A673 (cell line): ENCODE measurements around the gene POMT2. TPM values are rescaled to one million over a fixed set of nuclear protein-coding genes. Genes with fewer than 3 reads are reported as not detected.

Experiments
- BruUV-seq: library from RNA; stranded (reverse); fragments of 400-500 nt; replicated peaks from 2 replicates; lab custom pipeline; 2021; lab: Mats Ljungman, UMichigan
- CTCF ChIA-PET: fragments of 300-600 bp; sonication (Branson Sonifier 250); formaldehyde crosslinking; loops from one replicate; lab custom pipeline; 2022; ENCODE audit warnings: antibody characterized with exemption; lab: Charles Lee
- POLR2A ChIA-PET: fragments of 300-600 bp; sonication (Branson Sonifier 250); formaldehyde crosslinking; loops from one replicate; lab custom pipeline; 2022; ENCODE audit warnings: antibody characterized with exemption; ENCODE audit not compliant: low non-redundant PET; lab: Charles Lee
- DNase-seq: peaks from one replicate; pipeline ENCODE4 v3.0.0-alpha.2; 2015; ENCODE audit warnings: low spot score
- H3K27ac ChIP-seq: fragments of 200-600 bp; sonication (generic); 2 replicates; pipeline ENCODE4 v1.5.1; 2016; ENCODE audit warnings: mixed run types, low read depth, mild to moderate bottlenecking, mixed read lengths, antibody characterized with exemption, low read length; ENCODE audit not compliant: poor library complexity, severe bottlenecking
- H3K27me3 ChIP-seq: fragments of 200-600 bp; sonication (generic); replicated peaks from 2 replicates; pipeline ENCODE4 v1.6.1; 2017; ENCODE audit warnings: mixed run types, low read depth, mild to moderate bottlenecking, mixed read lengths, antibody characterized with exemption, low read length; ENCODE audit not compliant: insufficient read depth, poor library complexity
- H3K36me3 ChIP-seq: fragments of 200-600 bp; sonication (generic); 2 replicates; pipeline ENCODE4 v1.6.1; 2016; ENCODE audit warnings: mixed run types, mild to moderate bottlenecking, mixed read lengths, antibody characterized with exemption, low read length; ENCODE audit not compliant: insufficient read depth, poor library complexity, severe bottlenecking
- H3K4me1 ChIP-seq: fragments of 200-600 bp; sonication (generic); 2 replicates; pipeline ENCODE4 v1.6.1; 2017; ENCODE audit warnings: mixed run types, mild to moderate bottlenecking, mixed read lengths, antibody characterized with exemption, low read length; ENCODE audit not compliant: insufficient read depth, poor library complexity, severe bottlenecking
- H3K4me3 ChIP-seq: fragments of 200-600 bp; sonication (generic); 2 replicates; pipeline ENCODE4 v1.5.1; 2016; ENCODE audit warnings: low read depth, mixed run types, mild to moderate bottlenecking, mixed read lengths, low read length; ENCODE audit not compliant: poor library complexity, severe bottlenecking
- H3K9me3 ChIP-seq: fragments of 200-600 bp; sonication (generic); 2 replicates; pipeline ENCODE4 v1.6.1; 2016; ENCODE audit warnings: mixed run types, low read depth, mild to moderate bottlenecking, mixed read lengths, antibody characterized with exemption, low read length; ENCODE audit not compliant: poor library complexity, severe bottlenecking
- EZH2 ChIP-seq: fragments of 200-600 bp; sonication (generic); IDR thresholded peaks from 2 replicates; pipeline ENCODE4 v1.6.1; 2017; ENCODE audit warnings: borderline replicate concordance, low read depth, mild to moderate bottlenecking, mixed read lengths, antibody characterized with exemption, low read length; ENCODE audit not compliant: poor library complexity, severe bottlenecking
- intact Hi-C: fragments of 100-400 bp; cut with micrococcal nuclease; formaldehyde crosslinking; loops from one replicate; pipeline ENCODE4 v1.10.0; 2022; ENCODE audit not compliant: unreplicated experiment
- total RNA-seq: library from RNA; stranded (reverse); gene quantifications from 2 replicates; pipeline ENCODE4 v1.2.3, GENCODE V29; 2021
- TF ChIP-seq, protein P1 (sequence below): fragments of 300-800, 200-600 bp; sonication (generic); conservative IDR thresholded peaks from 2 replicates; pipeline ENCODE4 v1.5.1; 2017; ENCODE audit warnings: low read depth, mild to moderate bottlenecking, antibody characterized with exemption, low read length, moderate library complexity, mixed read lengths

POMT2 gene
- total RNA-seq, 1 experiment from 2014 or later, result 55.6 TPM

- Histone ChIP-seq H3K36me3 (no peaks in the 10 kb centered on the region), H3K27ac (no peak overlapping the region), H3K4me3 (no peak overlapping the region), H3K4me1 (no peaks in the 10 kb centered on the region), H3K9me3 (no peaks in the 10 kb centered on the region), H3K27me3 (no peaks in the 10 kb centered on the region)
- no TSS peak for BruUV-seq
- TF ChIP-seq EZH2, result no peak
- TF ChIP-seq, protein P1, sequence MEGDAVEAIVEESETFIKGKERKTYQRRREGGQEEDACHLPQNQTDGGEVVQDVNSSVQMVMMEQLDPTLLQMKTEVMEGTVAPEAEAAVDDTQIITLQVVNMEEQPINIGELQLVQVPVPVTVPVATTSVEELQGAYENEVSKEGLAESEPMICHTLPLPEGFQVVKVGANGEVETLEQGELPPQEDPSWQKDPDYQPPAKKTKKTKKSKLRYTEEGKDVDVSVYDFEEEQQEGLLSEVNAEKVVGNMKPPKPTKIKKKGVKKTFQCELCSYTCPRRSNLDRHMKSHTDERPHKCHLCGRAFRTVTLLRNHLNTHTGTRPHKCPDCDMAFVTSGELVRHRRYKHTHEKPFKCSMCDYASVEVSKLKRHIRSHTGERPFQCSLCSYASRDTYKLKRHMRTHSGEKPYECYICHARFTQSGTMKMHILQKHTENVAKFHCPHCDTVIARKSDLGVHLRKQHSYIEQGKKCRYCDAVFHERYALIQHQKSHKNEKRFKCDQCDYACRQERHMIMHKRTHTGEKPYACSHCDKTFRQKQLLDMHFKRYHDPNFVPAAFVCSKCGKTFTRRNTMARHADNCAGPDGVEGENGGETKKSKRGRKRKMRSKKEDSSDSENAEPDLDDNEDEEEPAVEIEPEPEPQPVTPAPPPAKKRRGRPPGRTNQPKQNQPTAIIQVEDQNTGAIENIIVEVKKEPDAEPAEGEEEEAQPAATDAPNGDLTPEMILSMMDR, result no peak
- CTCF ChIA-PET, result no interaction called here
- no peak for DNase-seq
- intact Hi-C loops, result no loop called here
- POLR2A ChIA-PET, result interaction anchor here (0.6 kb wide), 1 partner anchor 363 kb away, joined by 3 read pairs; no protein-coding TSS in a partner anchor
Measured at GRCh38 chr14:77355811-77356210, 35.1 kb upstream of the POMT2 start.

GRCh38 chr14:77353469-77354141 lies 32.9 kb upstream of the POMT2 start:
- BruUV-seq, result no TSS peak
- no peaks in the 10 kb centered on the region for H3K9me3 ChIP-seq
- no peak overlapping the region for H3K27ac ChIP-seq
- POLR2A ChIA-PET, result no interaction called here
- DNase-seq, result no peak
- H3K4me1 ChIP-seq, result no peaks in the 10 kb centered on the region
- no peaks in the 10 kb centered on the region for H3K36me3 ChIP-seq
- CTCF ChIA-PET, result no interaction called here
- H3K4me3 ChIP-seq, result no peak overlapping the region
- no peaks in the 10 kb centered on the region for H3K27me3 ChIP-seq
- intact Hi-C loops, result no loop called here
- TF ChIP-seq, protein P1, result no peak
- TF ChIP-seq EZH2, result no peak

DNA sequence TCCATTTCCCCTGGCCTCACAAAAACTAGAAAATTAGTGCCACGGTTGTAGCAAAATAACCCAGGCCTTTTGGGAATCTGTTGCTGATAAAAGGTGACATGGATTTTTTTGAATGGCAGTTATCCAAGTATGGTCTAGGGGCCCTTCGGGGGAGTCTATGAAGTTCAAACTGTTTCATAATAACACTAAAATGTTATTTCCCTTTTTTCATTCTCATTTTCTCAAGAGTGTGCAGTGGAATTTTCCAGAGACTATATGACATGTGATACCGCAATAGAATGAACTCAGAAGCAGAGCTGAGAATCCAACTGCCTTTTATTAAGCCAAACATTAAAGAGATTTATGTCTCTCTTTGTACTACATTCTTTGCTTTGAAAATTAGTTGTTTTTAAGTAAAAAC lies 27.1 kb upstream of the POMT2 start:
- no TSS peak for BruUV-seq
- ChIA-PET CTCF (no interaction called here), POLR2A (no interaction called here)
- intact Hi-C loops, result no loop called here
- no peaks in the 10 kb centered on the region for H3K27me3 ChIP-seq
- H3K4me3 ChIP-seq, result no peak overlapping the region
- DNase-seq, result no peak
- H3K4me1 ChIP-seq, result peaks cover 10% of the 10 kb centered on the region
- no peaks in the 10 kb centered on the region for H3K36me3 ChIP-seq
- TF ChIP-seq, protein P1, result no peak
- TF ChIP-seq EZH2, result no peak
- no peaks in the 10 kb centered on the region for H3K9me3 ChIP-seq
- no peak overlapping the region for H3K27ac ChIP-seq
